PC-3 (cell line): ENCODE results near the gene PXDC1. TPM values are rescaled to one million over a fixed set of nuclear protein-coding genes. Genes with fewer than 3 reads are reported as not detected.
"Not testable (repeated sequence)": the region's sequence is repeated elsewhere in the genome, so short reads cannot be mapped to it uniquely, and the experiment has no call there.

ENCODE experiments used
- ATAC-seq: fragments of 200-7000 bp; cut with Tn5 transposase; 2 replicates; pipeline ENCODE4 v1.9.1; 2020; ENCODE audit warnings: mild to moderate bottlenecking, moderate library complexity
- BruUV-seq: library from RNA; stranded (reverse); fragments of 400-500 nt; replicated peaks from 2 replicates; lab custom pipeline; 2021; lab: Mats Ljungman, UMichigan
- CTCF ChIA-PET: fragments of 300-600 bp; sonication (Branson Sonifier 250); formaldehyde crosslinking; loops from one replicate; lab custom pipeline; 2022; ENCODE audit warnings: antibody characterized with exemption; lab: Charles Lee
- POLR2A ChIA-PET: fragments of 300-600 bp; sonication (Branson Sonifier 250); formaldehyde crosslinking; loops from one replicate; lab custom pipeline; 2022; ENCODE audit warnings: antibody characterized with exemption; ENCODE audit not compliant: unreplicated experiment; lab: Charles Lee
- DNase-seq: peaks from one replicate; pipeline ENCODE4 v3.0.0-alpha.2; 2015
- H2AFZ ChIP-seq: fragments of 300-600 bp; sonication (generic); 2 replicates; pipeline ENCODE4 v1.6.0; 2016; ENCODE audit warnings: antibody characterized with exemption, low read length
- H3F3A ChIP-seq: fragments of 300-600 bp; sonication (generic); one replicate; pipeline ENCODE4 v1.6.0; 2017; ENCODE audit warnings: antibody characterized with exemption, low read length, control low read depth, mild to moderate bottlenecking; ENCODE audit not compliant: unreplicated experiment
- H3K27ac ChIP-seq: fragments of 300-600 bp; sonication (generic); 2 replicates; pipeline ENCODE4 v1.5.1; 2016; ENCODE audit warnings: mild to moderate bottlenecking, low read length
- H3K27me3 ChIP-seq: fragments of 300-600 bp; sonication (generic); 2 replicates; pipeline ENCODE4 v1.6.1; 2016; ENCODE audit warnings: low read length, mixed read lengths
- H3K36me3 ChIP-seq: fragments of 300-600 bp; sonication (generic); 2 replicates; pipeline ENCODE4 v1.6.1; 2016; ENCODE audit warnings: low read depth, mixed run types, low read length, mixed read lengths
- H3K4me1 ChIP-seq: fragments of 300-600 bp; sonication (generic); 2 replicates; pipeline ENCODE4 v1.5.1; 2016; ENCODE audit warnings: low read length; ENCODE audit not compliant: insufficient read depth
- H3K4me2 ChIP-seq: fragments of 300-600 bp; sonication (generic); 2 replicates; pipeline ENCODE4 v1.6.0; 2016; ENCODE audit warnings: low read length
- H3K4me3 ChIP-seq: fragments of 300-600 bp; sonication (generic); 2 replicates; pipeline ENCODE4 v1.5.1; 2016; ENCODE audit warnings: mild to moderate bottlenecking, low read length, mixed read lengths
- H3K79me2 ChIP-seq: fragments of 300-600 bp; sonication (generic); 2 replicates; pipeline ENCODE4 v1.6.1; 2017; ENCODE audit warnings: low read length, mixed read lengths
- H3K9ac ChIP-seq: fragments of 300-600 bp; sonication (generic); 2 replicates; pipeline ENCODE4 v1.6.0; 2016; ENCODE audit warnings: mild to moderate bottlenecking, low read length
- H3K9me2 ChIP-seq: fragments of 300-600 bp; sonication (generic); replicated peaks from 2 replicates; pipeline ENCODE4 v1.6.1; 2016; ENCODE audit warnings: mixed run types, low read length, mixed read lengths
- H3K9me3 ChIP-seq: fragments of 300-600 bp; sonication (generic); 2 replicates; pipeline ENCODE4 v1.6.1; 2016; ENCODE audit warnings: low read length, mixed read lengths
- H4K20me1 ChIP-seq: fragments of 300-600 bp; sonication (generic); 2 replicates; pipeline ENCODE4 v1.6.1; 2016; ENCODE audit warnings: low read length, mixed read lengths
- EZH2 ChIP-seq: fragments of 300-600 bp; sonication (generic); IDR thresholded peaks from one replicate; pipeline ENCODE4 v1.6.1; 2017; ENCODE audit warnings: antibody characterized with exemption, mild to moderate bottlenecking, low read length; ENCODE audit not compliant: unreplicated experiment
- EZH2phosphoT487 ChIP-seq: fragments of 300-600 bp; sonication (generic); IDR thresholded peaks from 2 replicates; pipeline ENCODE4 v1.6.1; 2018; ENCODE audit warnings: mild to moderate bottlenecking, antibody characterized with exemption, low read length, borderline replicate concordance
- intact Hi-C: fragments of 100-400 bp; cut with micrococcal nuclease; formaldehyde crosslinking; loops from 2 replicates; pipeline ENCODE4 v1.9.0; 2023
- total RNA-seq: library from RNA; depleted of rRNA; stranded (reverse); fragments of >200 nt; gene quantifications from 2 replicates; pipeline ENCODE4 v1.2.3, GENCODE V29; 2014
- TF ChIP-seq, protein P1 (sequence below): fragments of 300-600 bp; sonication (generic); conservative IDR thresholded peaks from 2 replicates; pipeline ENCODE4 v1.5.1; 2017; ENCODE audit warnings: antibody characterized with exemption, low read depth, mild to moderate bottlenecking, low read length

The PXDC1 gene
- total RNA-seq, 1 experiment from 2014 or later: 46.2 TPM

DNA sequence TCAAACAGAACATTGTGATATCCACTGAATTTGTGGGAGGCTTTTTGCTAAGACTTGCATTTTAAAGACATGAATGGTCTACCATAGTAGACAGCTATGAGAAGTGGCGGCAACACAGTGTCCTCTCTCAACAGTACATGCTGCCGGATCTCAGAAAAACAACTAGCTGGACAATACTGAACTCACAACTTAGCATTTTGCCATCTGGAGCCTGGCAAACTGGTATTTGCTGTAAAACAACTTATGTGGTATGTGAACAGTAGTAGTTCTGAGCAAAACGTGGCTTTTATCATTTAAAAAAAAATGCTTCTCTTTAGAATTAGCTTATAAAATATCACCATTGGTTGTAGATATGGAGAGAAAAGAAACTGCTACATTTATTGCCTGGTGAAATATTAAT, 3.3 kb upstream of the PXDC1 start:
- no peak for TF ChIP-seq EZH2
- TF ChIP-seq, protein P1, sequence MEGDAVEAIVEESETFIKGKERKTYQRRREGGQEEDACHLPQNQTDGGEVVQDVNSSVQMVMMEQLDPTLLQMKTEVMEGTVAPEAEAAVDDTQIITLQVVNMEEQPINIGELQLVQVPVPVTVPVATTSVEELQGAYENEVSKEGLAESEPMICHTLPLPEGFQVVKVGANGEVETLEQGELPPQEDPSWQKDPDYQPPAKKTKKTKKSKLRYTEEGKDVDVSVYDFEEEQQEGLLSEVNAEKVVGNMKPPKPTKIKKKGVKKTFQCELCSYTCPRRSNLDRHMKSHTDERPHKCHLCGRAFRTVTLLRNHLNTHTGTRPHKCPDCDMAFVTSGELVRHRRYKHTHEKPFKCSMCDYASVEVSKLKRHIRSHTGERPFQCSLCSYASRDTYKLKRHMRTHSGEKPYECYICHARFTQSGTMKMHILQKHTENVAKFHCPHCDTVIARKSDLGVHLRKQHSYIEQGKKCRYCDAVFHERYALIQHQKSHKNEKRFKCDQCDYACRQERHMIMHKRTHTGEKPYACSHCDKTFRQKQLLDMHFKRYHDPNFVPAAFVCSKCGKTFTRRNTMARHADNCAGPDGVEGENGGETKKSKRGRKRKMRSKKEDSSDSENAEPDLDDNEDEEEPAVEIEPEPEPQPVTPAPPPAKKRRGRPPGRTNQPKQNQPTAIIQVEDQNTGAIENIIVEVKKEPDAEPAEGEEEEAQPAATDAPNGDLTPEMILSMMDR: no peak
- no peak for TF ChIP-seq EZH2phosphoT487
- intact Hi-C loops: loop anchor here (5.0 kb wide), 1 partner anchor 53 kb away; no protein-coding TSS in a partner anchor

DNA sequence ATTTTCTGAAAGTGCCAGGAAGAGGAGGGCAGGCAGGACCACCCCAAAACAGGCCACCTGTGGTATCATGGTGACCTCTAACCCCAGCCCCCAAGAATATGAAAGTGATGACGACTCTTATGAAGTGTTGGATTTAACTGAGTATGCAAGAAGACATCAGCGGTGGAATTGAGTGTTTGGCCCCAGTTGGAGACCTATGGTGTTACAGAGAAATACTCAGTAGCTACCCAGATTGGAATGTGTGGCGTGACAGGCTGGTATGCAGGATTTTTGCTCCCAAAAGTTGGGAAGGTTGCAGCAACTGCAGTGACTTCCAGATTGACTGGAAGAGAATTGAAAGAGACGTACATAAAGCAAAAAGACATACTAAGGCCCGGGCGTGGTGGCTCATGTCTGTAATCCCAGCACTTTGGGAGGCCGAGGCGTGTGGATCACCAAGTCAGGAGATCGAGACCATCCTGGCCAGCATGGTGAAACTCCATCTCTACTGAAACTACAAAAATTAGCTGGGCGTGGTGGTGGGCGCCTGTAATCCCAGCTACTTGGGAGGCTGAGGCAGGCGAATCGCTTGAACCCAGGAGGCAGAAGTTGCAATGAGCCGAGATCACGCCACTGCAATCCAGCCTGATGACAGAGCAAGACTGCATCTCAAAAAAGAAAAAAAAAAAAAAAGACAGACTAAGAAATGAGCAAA, 2.7 kb upstream of the PXDC1 start:
- CTCF ChIA-PET, H3K9me2 ChIP-seq, DNase-seq, H3K36me3 ChIP-seq, BruUV-seq, H3K27me3 ChIP-seq, H3K4me3 ChIP-seq, ATAC-seq, H2AFZ ChIP-seq, H3K9ac ChIP-seq, H4K20me1 ChIP-seq, H3K27ac ChIP-seq, H3K9me3 ChIP-seq, H3K4me1 ChIP-seq, H3K4me2 ChIP-seq, H3F3A ChIP-seq: not testable (repeated sequence)
- intact Hi-C loops: loop anchor here (5.0 kb wide), 1 partner anchor 53 kb away; no protein-coding TSS in a partner anchor
- POLR2A ChIA-PET: interaction anchor here (0.6 kb wide), 1 partner anchor 101 kb away, joined by 4 read pairs; no protein-coding TSS in a partner anchor
- H3K79me2 ChIP-seq: peaks cover 25% of the 10 kb centered on the region

More for the DNA sequence above, 3.3 kb upstream of the PXDC1 start:
- Histone ChIP-seq H3K4me3 (no peak overlapping the region), H3K27me3 (no peaks in the 10 kb centered on the region), H3K36me3 (no peaks in the 10 kb centered on the region), H3K27ac (no peak overlapping the region), H3K4me1 (peaks cover 4% of the 10 kb centered on the region), H3K9ac (no peak overlapping the region), H3K9me3 (no peaks in the 10 kb centered on the region), H3K9me2 (no peaks in the 10 kb centered on the region), H4K20me1 (no peaks in the 10 kb centered on the region), H2AFZ (no peak overlapping the region), H3F3A (no peaks in the 10 kb centered on the region), H3K79me2 (peaks cover 19% of the 10 kb centered on the region), H3K4me2 (no peak overlapping the region)
- ATAC-seq (no peak), DNase-seq (no peak)
- BruUV-seq: no TSS peak
- CTCF ChIA-PET: no interaction called here
- POLR2A ChIA-PET: interaction anchor here (0.5 to 0.6 kb wide), 2 partner anchors 41 to 101 kb away, joined by 4 read pairs; no protein-coding TSS in a partner anchor

DNA sequence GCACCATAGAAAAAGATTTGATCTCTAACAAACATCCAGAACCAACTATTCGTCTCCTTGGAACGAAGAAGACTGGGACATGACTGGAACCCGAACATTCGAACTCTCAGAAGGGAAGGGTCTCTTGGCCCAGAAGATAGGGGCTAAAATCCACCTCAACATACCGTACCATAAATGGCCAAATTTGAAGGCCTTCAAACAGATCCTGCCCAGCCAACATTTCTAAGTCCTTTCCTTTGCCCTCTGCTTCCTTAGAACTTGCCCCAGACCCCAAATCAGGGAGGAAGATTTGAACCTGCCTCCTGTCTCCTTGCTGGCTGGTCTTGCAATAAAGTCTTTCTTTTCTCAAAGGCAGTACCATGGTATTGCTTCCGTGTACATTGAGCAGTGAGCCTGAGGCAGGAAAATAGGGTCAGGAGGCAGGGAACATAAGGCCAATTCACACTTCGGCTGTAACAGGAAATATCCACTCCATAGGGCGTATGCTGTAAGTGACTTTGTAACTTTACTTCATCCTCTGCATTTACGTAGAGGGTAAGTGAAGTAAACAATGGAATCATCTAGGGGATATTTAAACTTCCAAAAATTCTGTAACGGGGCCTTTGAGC, 1.8 kb upstream of the PXDC1 start:
- ChIA-PET POLR2A (no interaction called here), CTCF (no interaction called here)
- H3K4me2 ChIP-seq: no peak overlapping the region
- H3K9me2 ChIP-seq: no peaks in the 10 kb centered on the region
- H3K9ac ChIP-seq: no peak overlapping the region
- H3K27ac ChIP-seq: no peak overlapping the region
- TSS peak; percentile 61 for BruUV-seq
- H2AFZ ChIP-seq: no peak overlapping the region
- DNase-seq: no peak
- TF ChIP-seq EZH2 (no peak), EZH2phosphoT487 (no peak)
- TF ChIP-seq, protein P1: no peak
- H3K36me3 ChIP-seq: no peaks in the 10 kb centered on the region
- intact Hi-C loops: loop anchor here (5.0 kb wide), 1 partner anchor 54 kb away; no protein-coding TSS in a partner anchor
- no peak for ATAC-seq
- no peak overlapping the region for H3K4me3 ChIP-seq
- no peaks in the 10 kb centered on the region for H3F3A ChIP-seq
- no peaks in the 10 kb centered on the region for H3K27me3 ChIP-seq
- H3K9me3 ChIP-seq: no peaks in the 10 kb centered on the region
- H3K79me2 ChIP-seq: peaks cover 33% of the 10 kb centered on the region
- no peaks in the 10 kb centered on the region for H4K20me1 ChIP-seq
- H3K4me1 ChIP-seq: peaks cover 18% of the 10 kb centered on the region
